K562 (cell line): ENCODE measurements around the gene SLC35B1. TPM values are rescaled to one million over a fixed set of nuclear protein-coding genes. Genes with fewer than 3 reads are reported as not detected.

Experiments used
- ATAC-seq: fragments of 200-7000 bp; cut with Tn5 transposase; 3 replicates; pipeline ENCODE4 v1.9.1; 2020; ENCODE audit warnings: moderate library complexity
- BruUV-seq: library from RNA; stranded (reverse); fragments of 400-500 nt; replicated peaks from 2 replicates; lab custom pipeline; 2021; lab: Mats Ljungman, UMichigan
- CTCF ChIA-PET: fragments of 300-600 bp; formaldehyde crosslinking; extraction: SDS; loops from one replicate; lab custom pipeline; 2021; ENCODE audit warnings: low intra/inter-chr PET ratio; lab: Yijun Ruan, JAX
- POLR2A ChIA-PET: fragments of 300-600, 350-650 bp; sonication (Branson Sonifier 250); formaldehyde crosslinking; extraction: SDS; loops from one replicate; lab custom pipeline; 2021; ENCODE audit warnings: antibody characterized with exemption, inconsistent platforms; lab: Yijun Ruan, JAX
- DNase-seq, 4 experiments: peaks; one replicate each; pipeline versions ENCODE4 v3.0.0 to v3.0.0-alpha.2; 2011 to 2018; ENCODE audit warnings: low spot score in 3 of 4, mixed read lengths in 3 of 4; ENCODE audit errors: extremely low read depth in 1 of 4
- FAIRE-seq: peaks from 2 replicates; lab custom pipeline; 2011; peaks lifted over from hg19 to GRCh38; lab: Jason Lieb, UNC
- H2AFZ ChIP-seq: 2 replicates; pipeline ENCODE4 v1.6.0; 2011; ENCODE audit warnings: low read depth, low read length, control low read depth, inconsistent platforms
- H3K27ac ChIP-seq: fragments of 200-600 bp; 3 replicates; pipeline ENCODE4 v1.8.0; 2011; ENCODE audit warnings: low read depth, mild to moderate bottlenecking, control low read depth, inconsistent platforms, low read length, moderate library complexity, mixed read lengths; ENCODE audit errors: extremely low read depth
- H3K27me3 ChIP-seq, 2 experiments: fragments of 300-600 bp in 1 of 2; 2 replicates in 1 of 2; 3 replicates in 1 of 2; pipeline versions ENCODE4 v1.6.0 to v1.8.0; 2011; ENCODE audit warnings: inconsistent platforms in 2 of 2, low read length in 2 of 2, mild to moderate bottlenecking in 1 of 2, mixed read lengths in 1 of 2, moderate library complexity in 1 of 2; ENCODE audit not compliant: control insufficient read depth in 2 of 2, insufficient read depth in 2 of 2
- H3K36me3 ChIP-seq: fragments of 300-600 bp; 3 replicates; pipeline ENCODE4 v1.8.0; 2011; ENCODE audit warnings: mild to moderate bottlenecking, low read length, inconsistent platforms; ENCODE audit not compliant: control insufficient read depth, insufficient read depth
- H3K4me1 ChIP-seq, 2 experiments: fragments of 200-600 bp in 1 of 2; replicated peaks in 1 of 2; 2 replicates in 1 of 2; 3 replicates in 1 of 2; pipeline versions ENCODE4 v1.5.1 to v1.8.0; 2011; ENCODE audit warnings: inconsistent platforms in 2 of 2, low read length in 2 of 2, mild to moderate bottlenecking in 1 of 2, mixed read lengths in 1 of 2, moderate library complexity in 1 of 2; ENCODE audit not compliant: control insufficient read depth in 2 of 2, insufficient read depth in 2 of 2
- H3K4me2 ChIP-seq: 2 replicates; pipeline ENCODE4 v1.6.1; 2011; ENCODE audit warnings: low read length, control low read depth, inconsistent platforms, mixed read lengths; ENCODE audit not compliant: insufficient read depth
- H3K4me3 ChIP-seq: fragments of 200-600 bp; sonication (generic), shearing (Covaris generic); 2 replicates; pipeline ENCODE4 v1.5.1; 2016; ENCODE audit warnings: control low read depth, inconsistent platforms
- H3K79me2 ChIP-seq: fragments of 200-600 bp; 3 replicates; pipeline ENCODE4 v1.8.0; 2011; ENCODE audit warnings: low read length, inconsistent platforms; ENCODE audit not compliant: control insufficient read depth, insufficient read depth
- H3K9ac ChIP-seq, 2 experiments: 2 replicates each; pipeline versions ENCODE4 v1.6.0 to v1.6.1; 2011; ENCODE audit warnings: low read depth in 2 of 2, low read length in 2 of 2, control low read depth in 1 of 2, inconsistent platforms in 1 of 2, mild to moderate bottlenecking in 1 of 2, mixed read lengths in 1 of 2; ENCODE audit not compliant: insufficient read depth in 1 of 2
- H3K9me1 ChIP-seq: one replicate; pipeline ENCODE4 v1.6.0; 2011; ENCODE audit warnings: inconsistent platforms, mild to moderate bottlenecking, low read length, moderate library complexity; ENCODE audit not compliant: control insufficient read depth, insufficient read depth
- H3K9me3 ChIP-seq: replicated peaks from 2 replicates; pipeline ENCODE4 v1.5.1; 2011; ENCODE audit warnings: low read depth, low read length, inconsistent platforms; ENCODE audit not compliant: control insufficient read depth, insufficient read depth
- H4K20me1 ChIP-seq: replicated peaks from 2 replicates; pipeline ENCODE4 v1.6.1; 2011; ENCODE audit warnings: low read length, inconsistent platforms, mixed read lengths; ENCODE audit not compliant: control insufficient read depth, insufficient read depth
- BHLHE40 ChIP-seq: IDR thresholded peaks from 2 replicates; pipeline ENCODE4 v1.6.1; 2011; ENCODE audit warnings: low read length, improper control_type of control experiment
- C11orf30 ChIP-seq: fragments of 450-650 bp; IDR thresholded peaks from 2 replicates; pipeline ENCODE4 v1.6.1; 2016; ENCODE audit warnings: low read depth, mild to moderate bottlenecking
- CBFA2T3 ChIP-seq: fragments of 450-650 bp; IDR thresholded peaks from 2 replicates; pipeline ENCODE4 v1.6.1; 2017
- ERF ChIP-seq: fragments of 450-650 bp; formaldehyde crosslinking; IDR thresholded peaks from 2 replicates; pipeline ENCODE4 v1.4.0; 2020; ENCODE audit warnings: mild to moderate bottlenecking, mixed read lengths
- MAFG ChIP-seq: fragments of 450-650 bp; conservative IDR thresholded peaks from 2 replicates; pipeline ENCODE4 v1.6.1; 2016; ENCODE audit warnings: missing genetic modification characterization, missing compliant biosample characterization
- MED1 ChIP-seq: sonication (generic); formaldehyde crosslinking; IDR thresholded peaks from 2 replicates; pipeline ENCODE4 v1.8.1; 2023; ENCODE audit warnings: missing genetic modification reagents, borderline replicate concordance
- NCOA4 ChIP-seq: fragments of 450-650 bp; IDR thresholded peaks from 2 replicates; pipeline ENCODE4 v1.6.1; 2018; ENCODE audit warnings: mild to moderate bottlenecking; ENCODE audit not compliant: partially characterized antibody
- NFIC ChIP-seq: fragments of 450-650 bp; IDR thresholded peaks from 2 replicates; pipeline ENCODE4 v1.6.1; 2017; ENCODE audit warnings: mild to moderate bottlenecking, inconsistent platforms
- NR2C1 ChIP-seq, 2 experiments: fragments of 450-650 bp; IDR thresholded peaks; 2 replicates each; pipeline ENCODE4 v1.6.1; 2017; ENCODE audit warnings: mild to moderate bottlenecking in 2 of 2, antibody characterized with exemption in 1 of 2, inconsistent platforms in 1 of 2, missing compliant biosample characterization in 1 of 2, missing genetic modification characterization in 1 of 2
- PATZ1 ChIP-seq: fragments of 250-450 bp; sonication (Bioruptor Pico); IDR thresholded peaks from 2 replicates; pipeline ENCODE4 v1.5.0; 2020; ENCODE audit warnings: mild to moderate bottlenecking, borderline replicate concordance
- PCBP1 ChIP-seq: fragments of 200-400 bp; formaldehyde crosslinking; IDR thresholded peaks from 2 replicates; pipeline ENCODE4 v1.6.1; 2018; ENCODE audit warnings: mild to moderate bottlenecking, low read depth, low read length; ENCODE audit not compliant: poor library complexity, severe bottlenecking
- SAFB2 ChIP-seq: fragments of 200-400 bp; formaldehyde crosslinking; IDR thresholded peaks from 2 replicates; pipeline ENCODE4 v1.6.1; 2018; ENCODE audit warnings: borderline replicate concordance, low read length, low read depth, moderate library complexity; ENCODE audit not compliant: severe bottlenecking
- SMARCA5 ChIP-seq: fragments of 450-650 bp; IDR thresholded peaks from 2 replicates; pipeline ENCODE4 v1.6.1; 2016
- SP2 ChIP-seq: IDR thresholded peaks from 2 replicates; pipeline ENCODE4 v1.6.1; 2011; ENCODE audit warnings: mild to moderate bottlenecking, low read depth, low read length, moderate library complexity; ENCODE audit not compliant: poor library complexity, severe bottlenecking; ENCODE audit errors: extremely low read depth
- TAF9B ChIP-seq: fragments of 450-650 bp; IDR thresholded peaks from 2 replicates; pipeline ENCODE4 v1.6.1; 2018; ENCODE audit warnings: mild to moderate bottlenecking; ENCODE audit not compliant: partially characterized antibody
- TBL1XR1 ChIP-seq, 2 experiments: IDR thresholded peaks; 2 replicates each; pipeline ENCODE4 v1.6.1; 2012; ENCODE audit warnings: improper control_type of control experiment in 2 of 2, low read length in 2 of 2, mild to moderate bottlenecking in 1 of 2
- ZEB2 ChIP-seq: fragments of 450-650 bp; IDR thresholded peaks from 2 replicates; pipeline ENCODE4 v1.6.1; 2016
- ZNF134 ChIP-seq: fragments of 250-450 bp; sonication (Bioruptor Pico); conservative IDR thresholded peaks from 2 replicates; pipeline ENCODE4 v1.4.0; 2020
- ZNF316 ChIP-seq: fragments of 450-650 bp; IDR thresholded peaks from 2 replicates; pipeline ENCODE4 v1.6.1; 2016
- WGBS: fragments of 100-300 bp; shearing (Covaris generic); methylation state at CpG from one replicate; pipeline ENCODE4 v1.1.6; 2016; ENCODE audit warnings: low coverage, mixed read lengths; ENCODE audit not compliant: insufficient coverage; ENCODE audit errors: missing lambda C conversion rate; 5-methylcytosine and 5-hydroxymethylcytosine counted together
- in situ Hi-C: fragments of 300-500 bp; cut with MboI; formaldehyde crosslinking; loops from 4 replicates; pipeline ENCODE4 v1.15.0; 2018; ENCODE audit warnings: inconsistent platforms, mixed read lengths
- intact Hi-C: fragments of 100-400 bp; cut with micrococcal nuclease; formaldehyde crosslinking; loops from 2 replicates; pipeline ENCODE4 v1.14.2; 2022
- polyA plus RNA-seq, 8 experiments: library from polyadenylated mRNA; depleted of rRNA in 4 of 8; stranded (reverse) in 5 of 8; unstranded in 3 of 8; fragments of >200 nt; fragmentation: Nextera tagmentation in 2 of 8; fragmentation: Illumina TruSeq in 1 of 8; extraction: Ambion mirVana in 2 of 8; extraction: Trizol in 1 of 8; gene quantifications; 2 replicates each; pipeline versions ENCODE4 v1.2.1 to v1.2.3, GENCODE V29; 2011 to 2014; ENCODE audit warnings: inconsistent platforms in 1 of 8, missing spikeins in 1 of 8
- total RNA-seq, 7 experiments: library from RNA; depleted of rRNA in 6 of 7; stranded (reverse); fragments of >200 nt in 6 of 7; fragmentation: Illumina TruSeq in 2 of 7; extraction: Trizol in 2 of 7; gene quantifications; 2 replicates each; pipeline versions ENCODE4 v1.2.1 to v1.2.3, GENCODE V29; 2011 to 2021; ENCODE audit warnings: low replicate concordance in 1 of 7
- TF ChIP-seq, protein P1 (sequence below), 3 experiments: fragments of 200-800 bp in 1 of 3; sonication (Bioruptor generic) in 1 of 3; sonication (generic) in 1 of 3; formaldehyde crosslinking in 1 of 3; IDR thresholded peaks; 2 replicates each; pipeline versions ENCODE4 v1.6.1 to v1.8.0; 2016 to 2022; ENCODE audit warnings: mild to moderate bottlenecking in 2 of 3, missing compliant biosample characterization in 2 of 3, missing genetic modification characterization in 2 of 3, missing genetic modification reagents in 1 of 3

SLC35B1 gene
- total and polyA plus RNA-seq, 9 of the 15 experiments (the other 6 are each of a cell fraction or from before 2014, with no cell fraction given), result 51.4 to 87.9 (median 66.3) TPM

DNA sequence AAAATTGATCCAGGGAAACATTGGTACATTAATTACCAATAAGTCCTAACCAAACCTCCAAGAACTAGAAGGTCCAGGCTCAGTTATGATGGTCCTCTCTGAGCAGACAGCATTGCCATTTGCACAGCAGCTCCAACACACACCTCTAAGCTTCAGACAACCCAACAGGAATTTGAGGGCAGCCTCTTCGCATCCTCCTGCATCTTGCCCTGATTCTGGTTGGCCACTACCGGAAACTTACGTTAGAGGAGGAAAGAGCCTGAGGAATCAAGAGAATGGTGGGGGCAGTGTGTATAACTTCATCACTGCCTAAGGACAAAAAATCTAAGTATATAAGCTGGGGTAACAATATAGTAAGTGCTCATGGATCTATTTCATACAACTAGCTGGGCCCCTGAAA is 40.5 kb upstream of the SLC35B1 start (continued):
- TF ChIP-seq NR2C1 (IDR thresholded peaks at IDR 0.05) (no peak), NR2C1 (tag; IDR thresholded peaks at IDR 0.05) (no peak)

DNA sequence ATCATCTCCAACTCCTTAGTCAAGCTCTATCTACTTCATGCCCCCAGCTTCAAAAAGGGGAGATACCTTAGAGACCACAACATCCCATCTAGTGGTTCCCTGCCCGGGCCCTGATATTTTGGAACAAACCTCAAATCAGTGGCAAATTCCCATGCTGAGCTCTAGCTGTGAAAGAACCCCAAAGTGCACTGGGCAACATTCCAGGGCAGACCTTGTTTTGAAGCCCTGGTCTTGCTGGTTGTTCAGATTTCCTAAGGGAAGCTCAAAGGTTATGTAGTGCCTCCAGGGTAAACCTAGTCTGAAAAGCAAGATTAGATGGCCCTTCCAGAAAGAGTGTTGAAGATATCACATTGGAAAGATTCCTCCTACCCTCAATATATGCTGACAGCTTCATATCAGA is 39.9 kb upstream of the SLC35B1 start:
- Histone ChIP-seq H3K36me3 (peaks cover 76% of the 10 kb centered on the region), H3K79me2 (peaks cover 85% of the 10 kb centered on the region), H3K4me1 (peaks cover 6 to 51% of the 10 kb centered on the region in 2 experiments), H3K9ac (peak overlapping the region in 1 of 2 experiments; percentile 11; a peak in 1 of 4 replicates), H4K20me1 (peaks cover 20% of the 10 kb centered on the region), H3K9me1 (peaks cover 3% of the 10 kb centered on the region), H3K27ac (no peak overlapping the region; the same call in 2 of the 3 replicates), H3K4me2 (no peak overlapping the region), H2AFZ (no peak overlapping the region), H3K4me3 (no peak overlapping the region), H3K27me3 (no peaks in the 10 kb centered on the region), H3K9me3 (no peaks in the 10 kb centered on the region)
- ATAC-seq, result no peak
- no TSS peak for BruUV-seq
- whole genome bisulfite sequencing, result 88% methylated on average over 1 of the region's 1 CpG
- POLR2A ChIA-PET, result interaction anchor here (0.6 to 3.9 kb wide), 8 partner anchors 7 to 219 kb away, joined by 3 to 18 read pairs (median 4); partner anchors contain the start of genes FAM117A and KAT7
- FAIRE-seq, result no peak
- in situ Hi-C loops, result no loop called here
- DNase-seq, result no peak
- CTCF ChIA-PET, result no interaction called here
- intact Hi-C loops, result no loop called here
- TF ChIP-seq PCBP1, result no peak
- no peak for TF ChIP-seq ZEB2
- TF ChIP-seq C11orf30, result peak; percentile 42; the same call in 1 of the 2 replicates
- TF ChIP-seq TBL1XR1 (IDR thresholded peaks at IDR 0.05; ENCODE audit: low read length in 2 of 2), result no peak
- TF ChIP-seq BHLHE40, result no peak
- TF ChIP-seq MED1 (CRISPR knock-in tag), result no peak
- TF ChIP-seq SP2, result no peak
- TF ChIP-seq ZNF134 (CRISPR knock-in tag), result no peak
- TF ChIP-seq, protein P1, sequence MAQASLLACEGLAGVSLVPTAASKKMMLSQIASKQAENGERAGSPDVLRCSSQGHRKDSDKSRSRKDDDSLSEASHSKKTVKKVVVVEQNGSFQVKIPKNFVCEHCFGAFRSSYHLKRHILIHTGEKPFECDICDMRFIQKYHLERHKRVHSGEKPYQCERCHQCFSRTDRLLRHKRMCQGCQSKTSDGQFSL (CRISPR knock-in tag; IDR thresholded peaks at IDR 0.05), result no peak
- TF ChIP-seq, protein P1 (tag; IDR thresholded peaks at IDR 0.05), result no peak
- TF ChIP-seq ERF (CRISPR knock-in tag), result no peak
- TF ChIP-seq SAFB2, result no peak
- no peak for TF ChIP-seq MAFG (tag)
- TF ChIP-seq TAF9B, result no peak
- TF ChIP-seq NCOA4, result no peak
- peak; percentile 58; the same call in 1 of the 2 replicates for TF ChIP-seq ZNF316
- TF ChIP-seq SMARCA5, result no peak
- TF ChIP-seq PATZ1, result no peak
- peak; percentile 22; the same call in 1 of the 2 replicates for TF ChIP-seq CBFA2T3
- TF ChIP-seq NFIC, result 0 out of 2 replicates have a peak, but pooled peaks have one; percentile 20
